GM19372 (cell line): Measurements from ENCODE around the gene CROCC.
"Not testable (repeated sequence)": the region's sequence is repeated elsewhere in the genome, so short reads cannot be mapped to it uniquely, and the experiment has no call there.

Experiments used
- ATAC-seq: cut with Tn5 transposase; IDR thresholded peaks from one replicate; pipeline ENCODE4 v1.9.1; 2021; ENCODE audit warnings: mild to moderate bottlenecking, low read depth, moderate library complexity; ENCODE audit not compliant: unreplicated experiment

Gene CROCC

GRCh38 chr1:16896316-16897055, 25.2 kb upstream of the CROCC start:
- not testable (repeated sequence) for ATAC-seq

DNA sequence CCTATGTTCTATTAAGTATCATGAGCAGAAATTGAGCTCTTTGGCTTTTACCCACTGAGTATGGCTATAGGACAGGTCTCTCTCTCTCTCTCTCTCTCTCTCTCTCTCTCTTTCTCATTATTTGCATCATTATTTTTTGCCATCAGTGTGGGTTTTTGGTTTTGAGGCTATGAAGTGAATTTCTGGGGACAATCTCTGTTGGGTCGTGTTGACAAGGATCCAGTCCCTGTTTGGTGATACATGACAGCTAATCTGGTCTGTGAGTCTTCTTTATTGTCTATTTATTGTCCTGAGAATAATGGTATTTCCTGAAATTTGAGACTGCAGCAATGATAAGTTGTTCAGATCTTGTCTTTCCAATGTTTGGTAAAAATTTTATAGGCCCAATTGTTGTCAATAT, 24.1 kb upstream of the CROCC start:
- not testable (repeated sequence) for ATAC-seq

GRCh38 chr1:16898298-16898697, 23.4 kb upstream of the CROCC start:
- not testable (repeated sequence) for ATAC-seq

DNA sequence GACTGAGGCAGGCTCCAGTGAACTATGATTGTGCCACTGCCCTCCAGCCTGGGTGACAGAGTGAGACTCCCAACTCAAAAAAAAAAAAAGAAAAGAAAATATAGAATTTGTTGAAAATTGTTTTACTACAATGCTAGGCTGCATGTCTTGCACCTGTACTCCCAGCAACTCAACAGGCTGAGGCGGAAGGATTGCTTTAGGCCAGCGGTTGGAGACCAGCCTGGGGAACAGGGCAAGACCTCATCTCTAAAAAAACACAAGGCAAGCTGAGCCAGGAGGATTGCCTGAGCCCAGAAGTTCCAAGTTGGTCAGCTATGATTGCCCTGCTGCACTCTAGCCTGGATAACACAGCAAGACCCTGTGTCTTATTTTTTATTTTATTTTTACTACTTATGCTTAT, 22.7 kb upstream of the CROCC start:
- ATAC-seq: not testable (repeated sequence)

- no peak for ATAC-seq
Measured at GRCh38 chr1:16900751-16901150, 21.0 kb upstream of the CROCC start.

DNA sequence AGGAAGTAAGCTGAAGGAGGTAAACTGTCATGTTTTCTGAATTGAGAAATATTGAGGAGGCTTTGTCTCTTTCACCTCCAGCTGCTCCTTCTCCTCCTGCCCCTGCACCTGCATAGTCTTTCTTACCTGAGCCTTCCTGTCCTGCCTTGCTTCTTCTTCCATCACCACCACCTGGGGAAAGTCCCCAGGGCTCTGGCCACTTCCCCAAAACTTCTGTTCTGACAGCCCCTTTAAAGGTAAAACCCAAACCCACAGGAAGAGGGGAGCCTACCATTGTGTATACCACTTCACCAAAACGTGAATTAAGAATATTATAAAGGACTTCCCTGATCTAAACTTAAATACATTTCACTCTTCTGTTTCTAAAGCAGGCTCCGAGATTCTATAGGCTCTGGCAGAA, 20.4 kb upstream of the CROCC start:
- not testable (repeated sequence) for ATAC-seq

DNA sequence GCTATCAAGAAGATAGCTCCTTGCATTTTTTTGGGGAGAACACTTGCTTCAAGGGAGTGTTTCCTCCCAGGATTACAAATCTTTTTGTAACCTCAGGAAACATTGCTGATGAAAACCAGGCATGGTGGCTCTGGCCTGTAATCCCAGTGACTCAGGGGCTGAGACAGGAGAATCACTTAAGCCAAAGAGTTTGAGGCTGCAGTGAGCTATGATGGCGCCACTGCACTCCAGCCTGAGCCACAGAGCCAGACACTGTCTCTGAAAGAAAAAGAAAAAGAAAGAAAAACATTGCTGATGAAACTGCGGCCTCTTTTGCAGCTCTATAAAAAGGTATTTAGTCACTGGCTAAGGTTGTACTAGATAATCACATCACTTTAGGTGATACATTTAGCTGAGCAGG, 18.7 kb upstream of the CROCC start:
- no peak for ATAC-seq

GRCh38 chr1:16903458-16903796, 18.3 kb upstream of the CROCC start:
- no peak for ATAC-seq

- peak; percentile 82 for ATAC-seq
Measured at GRCh38 chr1:16904560-16905109, 17.1 kb upstream of the CROCC start.

DNA sequence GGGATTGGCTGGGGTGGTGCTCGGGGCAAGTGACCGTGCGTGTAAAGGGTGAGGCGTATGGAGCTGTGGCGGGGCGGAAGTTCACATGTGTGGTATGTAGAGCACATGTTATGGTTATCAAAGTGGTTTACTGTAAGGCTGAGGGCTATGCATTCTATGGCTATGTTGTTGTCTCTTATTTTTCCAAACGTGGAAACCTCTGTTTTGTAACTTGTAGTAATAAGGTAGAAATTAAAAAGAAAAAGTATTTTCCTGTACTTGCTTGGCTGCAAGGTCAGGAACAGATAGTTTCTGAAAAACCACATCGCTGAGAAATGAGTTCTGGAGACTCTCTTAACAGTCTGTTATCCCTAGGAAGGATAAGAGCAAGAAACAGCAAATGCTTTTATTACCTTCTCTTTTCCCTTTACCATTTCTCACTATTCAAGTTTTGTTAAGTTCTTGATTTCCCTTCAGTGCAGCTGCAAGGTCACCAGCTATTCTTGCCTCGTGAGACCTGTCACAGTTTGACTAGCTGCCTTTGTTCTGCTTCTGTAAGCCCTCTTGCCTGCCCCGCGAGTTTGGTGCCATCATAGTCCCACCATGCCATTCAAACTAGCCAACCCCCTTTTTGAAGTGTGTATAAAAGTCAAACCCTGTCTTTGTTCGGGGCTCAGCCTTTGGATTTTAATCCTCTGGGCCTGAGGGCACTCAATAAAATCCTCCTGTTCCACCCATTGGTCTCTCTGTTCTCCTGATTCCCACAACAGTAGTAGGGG, 16.4 kb upstream of the CROCC start:
- peak; percentile 68 for ATAC-seq

GRCh38 chr1:16905868-16906702, 15.6 kb upstream of the CROCC start:
- ATAC-seq: no peak

GRCh38 chr1:16906873-16907272, 14.9 kb upstream of the CROCC start:
- no peak for ATAC-seq

GRCh38 chr1:16907870-16908758, 13.6 kb upstream of the CROCC start:
- no peak for ATAC-seq

- not testable (repeated sequence) for ATAC-seq
Measured at GRCh38 chr1:16911851-16912721, 9.6 kb upstream of the CROCC start.

GRCh38 chr1:16912742-16913141, 9.0 kb upstream of the CROCC start:
- ATAC-seq: not testable (repeated sequence)

GRCh38 chr1:16913181-16913832, 8.4 kb upstream of the CROCC start:
- no peak for ATAC-seq

DNA sequence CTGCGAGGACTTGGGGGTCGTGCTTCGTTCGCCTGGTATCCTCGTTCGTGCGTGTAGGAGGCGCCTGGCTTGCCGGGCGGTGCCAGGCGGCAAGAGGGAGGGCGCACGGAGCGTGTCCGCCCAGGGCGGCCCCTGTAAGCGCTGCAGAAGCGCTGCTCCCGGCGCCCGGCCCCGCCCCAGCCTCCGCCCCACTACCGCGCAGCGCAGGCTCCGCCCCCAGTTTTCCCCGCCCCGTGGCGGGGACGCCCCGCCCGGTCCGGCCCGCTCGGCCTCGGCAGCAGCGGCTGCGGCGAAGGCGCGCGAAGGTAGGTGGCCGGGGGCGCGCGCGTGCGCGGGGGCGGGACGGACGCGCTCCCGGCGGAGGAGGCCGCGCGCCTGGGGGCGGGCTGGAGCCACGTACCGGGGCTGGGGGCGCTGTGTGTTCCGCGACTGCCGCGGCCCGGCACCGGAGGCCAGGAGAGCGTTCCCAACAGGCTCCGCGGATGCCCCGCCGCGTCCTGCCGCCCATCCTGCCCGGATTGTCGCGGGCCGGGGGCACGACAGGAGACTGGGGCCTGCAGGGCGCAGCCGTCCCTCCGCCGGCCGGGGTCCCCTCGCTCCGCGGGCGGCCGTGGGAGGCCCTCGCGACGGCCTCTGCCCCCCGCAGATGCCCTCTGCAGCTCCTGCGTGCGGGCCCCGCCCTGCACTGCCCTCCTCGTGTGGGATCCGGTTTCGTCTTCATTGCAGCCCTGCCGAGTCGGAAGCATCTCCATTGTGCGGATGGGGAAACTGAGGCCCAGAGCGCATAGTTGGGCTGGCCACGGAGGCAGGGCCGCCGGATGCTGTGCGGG, 7.7 kb upstream of the CROCC start:
- peak; percentile 87 for ATAC-seq
